SIG-M5 treated with dmso at 0.1 percent for 504 hours (cell line): ENCODE measurements around the gene WDR26.

Experiments used
- DNase-seq: peaks from one replicate; lab custom pipeline; 2025; ENCODE audit not compliant: unreplicated experiment; lab: John Stamatoyannopoulos, UW

Gene WDR26

DNA sequence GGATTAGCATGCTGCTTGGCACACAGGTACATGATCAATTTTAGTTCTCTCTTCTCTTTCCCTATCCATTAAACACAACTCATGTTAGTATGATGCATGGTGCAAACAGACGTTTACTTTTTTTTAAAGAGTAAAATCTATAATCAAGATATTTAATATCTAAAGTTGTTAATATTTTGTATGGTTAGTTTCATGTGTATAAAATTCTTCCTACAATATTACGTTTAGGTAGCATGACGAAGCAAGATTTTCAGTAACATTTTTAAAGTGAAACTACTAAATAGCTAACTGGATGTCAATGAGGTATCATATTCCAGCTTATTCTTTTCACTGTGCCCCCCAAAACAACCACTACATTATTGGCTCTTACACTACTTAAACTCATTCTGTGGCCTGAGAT is 41.3 kb downstream of the WDR26 start:
- no peak for DNase-seq

DNA sequence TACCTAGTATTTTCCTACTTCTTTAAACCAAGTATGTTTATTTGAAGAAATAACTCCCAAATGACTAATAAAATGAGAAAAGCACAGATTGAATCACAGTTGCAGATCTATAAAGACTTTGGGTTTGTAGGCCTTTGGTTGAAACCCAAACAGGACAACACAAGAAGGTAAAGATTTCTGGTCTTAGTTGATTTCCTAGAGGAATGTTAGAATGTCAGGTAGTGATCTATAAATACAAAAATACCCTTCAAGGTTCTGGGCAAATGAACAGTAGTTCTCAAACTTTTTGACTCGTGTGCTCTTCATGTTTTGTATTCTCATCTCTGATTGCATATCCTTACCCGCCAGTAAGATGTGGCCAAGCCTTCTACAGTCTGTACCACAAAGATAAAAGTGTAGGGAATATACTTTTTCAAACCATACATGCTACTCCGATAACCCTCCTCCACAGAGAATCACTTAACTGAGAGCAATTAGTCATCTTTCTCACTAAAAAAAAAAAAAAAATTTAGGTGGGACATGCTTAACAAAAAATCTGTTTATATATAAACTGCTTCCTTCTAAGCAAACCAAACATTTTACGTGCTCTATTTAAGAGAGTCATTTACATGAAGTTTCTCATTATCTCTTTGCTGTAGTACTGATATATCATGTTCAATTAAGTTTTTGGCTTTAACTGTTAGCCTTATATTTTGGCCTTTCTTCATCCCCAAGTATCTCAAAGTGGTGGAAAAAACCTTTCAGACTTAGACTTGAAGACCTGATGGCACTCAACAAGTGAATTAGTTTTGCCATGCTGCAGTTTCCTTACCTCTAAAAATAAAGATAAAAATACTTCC is 42.0 kb downstream of the WDR26 start:
- no peak for DNase-seq

DNA sequence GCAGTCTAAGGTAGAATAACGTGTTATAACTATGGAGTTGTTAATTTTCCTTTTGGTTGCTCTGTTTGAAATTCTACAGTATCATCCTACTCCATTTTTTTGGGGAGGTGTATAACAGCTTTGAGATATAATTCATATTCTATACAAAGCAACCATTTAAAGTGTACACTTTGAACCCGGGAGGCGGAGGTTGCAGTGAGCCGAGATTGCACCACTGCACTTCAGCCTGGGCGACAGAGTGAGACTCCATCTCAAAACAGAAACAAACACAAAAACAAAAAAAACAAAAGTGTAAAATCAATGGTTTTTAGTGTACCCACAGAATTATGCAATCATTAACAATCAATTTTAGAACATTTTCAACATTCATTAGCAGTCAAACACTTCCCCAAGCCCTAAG is 44.1 kb downstream of the WDR26 start:
- no peak for DNase-seq

DNA sequence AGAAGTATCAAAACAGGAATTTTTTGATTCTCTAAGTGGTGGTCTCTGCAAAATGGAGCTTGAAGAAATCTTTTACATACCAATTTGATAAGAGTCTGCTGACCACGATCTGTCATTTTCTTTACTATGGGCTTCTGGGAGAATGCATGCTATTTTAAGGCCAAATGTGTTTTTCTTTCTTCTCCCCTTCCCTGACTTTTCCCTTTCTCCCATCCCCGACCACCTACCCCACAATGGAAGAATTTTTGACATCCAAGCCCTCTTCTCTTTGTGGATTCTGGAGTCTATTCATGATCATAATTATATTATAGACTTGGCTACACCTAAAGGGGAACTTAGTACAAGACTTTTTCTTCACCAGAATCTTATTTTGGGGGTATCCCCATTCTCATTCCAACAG is 46.7 kb downstream of the WDR26 start:
- no peak for DNase-seq

DNA sequence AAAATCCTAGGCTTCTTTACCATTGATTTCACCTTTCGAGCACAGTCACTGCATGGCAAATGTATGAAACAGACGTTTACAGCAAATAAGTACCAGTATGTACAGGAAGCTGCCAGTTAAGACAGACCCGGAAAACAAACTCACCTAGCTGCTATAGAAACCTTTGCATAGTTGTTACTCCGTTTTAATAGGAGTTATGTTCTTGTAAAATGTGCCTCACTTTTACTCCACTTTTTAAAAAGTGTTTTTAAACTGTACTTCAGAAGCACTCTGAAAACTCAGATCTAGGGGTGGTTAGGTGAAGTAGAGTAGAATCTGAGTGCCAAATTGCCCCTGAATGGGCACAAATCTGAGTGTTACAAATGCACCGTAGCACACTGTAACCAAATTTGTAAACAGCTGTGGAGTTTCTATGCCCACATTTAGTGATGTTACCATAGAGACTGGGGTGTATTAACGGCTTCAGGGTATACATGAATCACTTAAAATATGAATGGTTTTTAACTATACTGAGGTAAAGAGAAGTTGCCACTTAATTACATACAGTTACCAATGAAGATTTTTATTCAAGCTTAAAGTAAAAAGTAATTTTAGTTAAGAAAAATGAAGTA is 47.2 kb downstream of the WDR26 start:
- no peak for DNase-seq

DNA sequence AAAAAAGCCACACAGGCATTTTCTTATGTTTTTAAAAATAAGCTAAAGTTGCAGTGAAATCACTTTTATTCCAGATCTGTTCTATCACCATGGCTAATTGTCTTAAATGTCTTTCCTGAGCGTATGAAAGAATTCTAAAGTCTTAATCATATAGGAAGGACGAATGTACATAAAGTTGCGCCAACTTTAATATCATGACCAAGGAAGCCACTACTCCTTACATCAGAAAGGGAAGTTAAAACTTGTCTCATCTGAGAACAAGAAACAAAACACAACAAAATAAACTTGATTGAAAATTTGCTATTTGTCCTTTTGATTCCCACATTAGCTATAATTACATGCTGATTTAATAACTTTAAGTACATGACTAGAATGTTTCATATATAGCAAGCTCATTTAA is 51.4 kb downstream of the WDR26 start:
- DNase-seq = peak; percentile 42

DNA sequence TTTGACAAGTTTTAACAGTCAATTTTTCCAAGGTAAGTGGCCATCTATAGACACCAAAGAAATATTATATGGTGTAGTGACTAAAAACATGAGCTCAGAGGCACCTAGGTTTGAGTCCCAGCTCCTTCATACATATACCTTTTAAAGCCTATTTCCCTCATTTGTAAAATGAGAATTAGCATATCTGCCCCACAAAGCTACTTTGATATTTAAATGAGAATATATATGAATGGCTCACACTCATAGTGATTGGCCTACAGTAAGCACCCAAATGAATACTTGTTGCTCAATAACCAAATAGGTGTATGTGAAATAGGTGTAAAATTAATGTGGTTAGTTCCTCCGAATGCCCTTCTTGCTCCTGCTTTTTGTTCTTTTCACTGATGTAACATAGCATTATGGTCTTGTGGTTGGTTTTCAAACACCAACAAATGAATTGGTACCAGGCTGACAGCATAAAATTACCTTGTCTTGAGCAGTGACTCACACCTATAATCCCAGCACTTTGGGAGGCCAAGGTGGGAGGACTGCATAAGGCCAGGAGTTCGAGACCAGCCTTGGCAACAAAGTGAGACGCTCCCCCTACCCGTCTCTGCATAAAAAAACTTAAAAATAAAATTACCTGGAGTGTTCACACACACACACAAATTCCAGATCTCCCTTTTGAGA is 52.6 kb downstream of the WDR26 start:
- no peak for DNase-seq

DNA sequence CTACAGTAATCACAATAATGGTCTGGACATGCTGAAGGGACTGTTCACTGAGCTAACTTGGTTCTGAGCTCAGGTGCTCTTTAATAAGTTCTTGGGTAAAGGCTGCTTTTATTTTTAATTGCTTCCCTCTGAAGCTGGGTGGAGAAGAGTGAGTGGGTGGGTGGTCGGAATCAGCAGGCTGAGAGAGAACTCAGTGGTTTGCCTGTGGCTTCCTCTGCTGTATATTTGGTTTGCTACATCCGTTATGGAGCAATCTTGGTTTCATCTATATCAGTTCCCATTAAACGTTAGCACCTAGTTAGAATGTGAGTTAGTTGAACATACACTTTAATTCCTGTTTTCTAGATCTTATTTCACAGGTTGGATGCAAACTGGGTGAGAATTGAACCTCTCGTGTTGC is 54.6 kb downstream of the WDR26 start:
- DNase-seq = peak; percentile 98

DNA sequence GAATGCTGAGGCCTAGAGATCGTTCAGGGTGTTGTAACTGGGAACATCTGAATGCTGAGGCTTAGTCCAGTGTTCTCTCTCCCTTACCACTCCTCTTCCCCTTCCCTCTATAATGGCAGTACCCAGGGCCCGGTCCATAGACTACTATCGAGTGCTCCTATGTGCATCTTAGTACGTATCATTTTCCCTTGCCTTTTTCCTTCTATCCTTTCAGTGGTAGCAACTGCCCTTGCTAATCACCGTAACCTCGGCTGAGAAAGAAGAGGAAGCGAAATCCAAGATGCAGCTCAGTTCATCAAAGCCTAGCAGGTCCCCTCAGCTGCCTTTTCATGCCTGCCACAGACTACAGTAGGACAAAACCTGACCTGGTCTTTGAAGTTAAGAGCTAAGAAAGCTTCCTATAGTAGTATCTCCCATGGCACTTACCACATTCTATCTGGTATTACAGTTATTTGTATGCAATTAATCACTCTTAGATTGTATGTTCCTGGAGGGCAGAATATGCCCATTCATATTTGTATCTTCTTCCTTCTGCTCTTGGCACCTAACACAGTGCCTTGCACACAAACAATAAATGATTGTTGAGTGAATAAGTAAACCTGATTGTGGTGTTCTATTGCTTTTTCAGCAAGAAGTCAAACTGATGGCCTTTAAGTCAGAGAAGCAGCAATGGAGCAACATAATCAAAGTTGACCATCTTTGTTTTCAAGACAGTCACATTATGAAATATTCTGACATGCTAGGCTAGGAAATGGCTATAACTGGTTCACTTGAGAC is 55.6 kb downstream of the WDR26 start:
- DNase-seq = peak; percentile 91

DNA sequence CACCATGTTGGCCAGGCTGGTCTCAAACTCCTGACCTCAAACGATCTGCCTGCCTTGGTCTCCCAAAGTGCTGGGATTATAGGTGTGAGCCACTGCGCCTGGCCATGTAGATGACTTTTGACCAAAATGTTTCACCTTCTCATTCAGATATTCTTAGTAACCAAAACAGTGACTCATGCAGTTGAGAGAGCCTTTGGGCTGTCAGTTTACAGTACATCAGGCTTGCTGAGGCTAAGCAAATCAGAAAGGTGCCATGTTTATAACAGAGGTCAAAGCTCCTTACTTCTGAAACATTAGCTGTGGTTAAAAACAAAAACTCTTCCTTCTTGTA is 57.0 kb downstream of the WDR26 start:
- DNase-seq = peak; percentile 69

DNA sequence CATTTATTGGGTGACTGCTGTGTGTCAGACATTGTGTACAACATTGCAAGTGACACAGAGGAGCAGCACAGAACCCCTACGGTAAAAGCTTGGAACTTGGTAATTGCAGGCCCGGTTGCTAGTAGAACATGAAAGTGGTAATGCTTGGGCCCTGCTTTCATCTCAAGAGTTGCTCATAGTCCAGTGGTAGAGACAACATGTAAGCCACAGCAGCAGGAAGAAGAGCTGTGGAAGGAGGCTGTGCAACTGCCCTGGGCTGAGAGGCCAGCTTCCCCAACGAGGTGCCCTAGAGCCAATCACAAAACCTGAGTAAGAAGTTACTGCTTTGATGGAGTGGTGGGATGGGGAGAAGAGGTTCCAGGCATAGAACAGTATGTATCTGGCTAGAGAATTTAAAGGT is 59.5 kb downstream of the WDR26 start:
- DNase-seq = no peak

DNA sequence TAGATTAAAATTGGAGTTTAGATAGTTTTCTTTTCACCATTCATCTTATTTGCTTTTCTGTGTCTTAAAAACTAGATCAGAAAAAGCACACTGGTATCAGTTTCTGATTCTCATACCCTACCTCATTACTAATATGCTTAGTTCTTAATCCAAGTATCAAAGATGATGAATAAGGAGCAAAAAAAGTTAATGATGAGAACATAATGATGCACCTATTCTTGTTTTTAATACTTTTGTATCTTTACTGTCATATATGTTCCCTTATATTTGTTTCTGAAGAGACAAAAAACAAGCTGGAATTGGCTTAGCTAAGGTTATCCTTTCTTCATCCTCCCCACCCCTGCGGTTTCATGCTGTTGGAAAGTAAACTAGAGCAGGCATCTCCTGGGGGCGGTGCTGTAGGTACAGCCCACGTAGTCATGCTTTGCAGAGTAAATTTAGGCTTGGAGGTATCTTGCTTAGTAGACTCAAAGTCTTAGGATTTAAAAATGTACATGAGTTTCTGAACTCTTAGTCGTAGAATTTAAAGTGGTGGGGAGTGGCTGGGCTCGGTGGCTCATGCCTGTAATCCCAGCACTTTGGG is 61.5 kb downstream of the WDR26 start:
- DNase-seq = no peak

DNA sequence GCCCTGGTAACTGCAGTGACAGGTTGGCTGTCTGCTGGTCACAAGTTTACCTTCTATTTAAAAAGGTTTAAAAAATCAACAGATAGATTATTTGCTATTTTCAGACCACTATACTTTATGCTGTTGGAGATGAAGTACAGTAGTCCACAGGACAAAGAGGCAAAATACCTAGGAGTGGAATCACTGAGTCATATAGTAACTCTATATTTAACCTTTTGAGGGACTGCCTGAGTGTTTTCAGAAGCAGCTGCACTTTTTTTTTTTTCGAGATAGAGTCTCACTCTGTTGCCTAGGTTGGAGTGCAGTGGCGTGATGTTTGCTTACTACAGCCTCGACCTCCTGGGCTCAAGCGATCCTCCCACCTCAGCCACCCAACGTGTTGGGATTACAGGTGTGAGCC is 66.2 kb downstream of the WDR26 start:
- no peak for DNase-seq

DNA sequence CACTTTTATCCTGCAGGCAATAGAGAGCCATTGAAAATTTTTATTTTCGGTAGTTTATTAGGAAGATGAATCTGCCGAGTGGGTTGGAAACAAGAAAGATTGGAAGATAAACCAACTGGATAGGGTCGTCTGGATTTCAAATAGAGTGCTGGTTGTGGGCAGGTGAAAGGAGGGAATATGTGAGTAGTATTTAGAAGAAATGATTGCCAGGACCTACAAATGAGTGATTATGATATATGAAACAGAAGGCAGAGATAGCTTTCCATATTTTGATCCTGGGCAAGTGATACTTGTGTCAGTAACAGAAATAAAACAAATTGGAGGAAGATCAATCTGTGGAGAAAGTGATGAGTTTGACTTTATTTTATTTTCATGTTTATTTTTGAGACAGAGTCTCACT is 75.4 kb downstream of the WDR26 start:
- DNase-seq = peak; percentile 49

DNA sequence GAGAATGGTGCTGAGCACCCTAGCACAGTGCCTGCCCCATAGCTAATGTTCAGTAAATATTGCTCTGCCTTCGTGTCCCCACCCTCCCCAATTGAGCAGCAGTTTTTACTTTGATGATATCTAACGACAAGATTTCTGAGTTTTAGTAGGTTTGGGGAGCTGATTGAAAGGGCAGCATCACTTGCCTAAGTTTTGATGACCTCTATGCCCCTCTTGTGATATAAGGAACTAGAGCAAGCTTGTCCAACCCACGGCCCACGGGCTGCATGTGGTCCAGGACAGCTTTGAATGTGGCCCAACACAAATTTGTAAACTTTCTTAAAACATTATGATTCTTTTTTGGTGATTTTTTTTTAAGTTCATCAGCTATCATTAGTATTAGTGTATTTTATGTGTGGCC is 76.4 kb downstream of the WDR26 start:
- no peak for DNase-seq

DNA sequence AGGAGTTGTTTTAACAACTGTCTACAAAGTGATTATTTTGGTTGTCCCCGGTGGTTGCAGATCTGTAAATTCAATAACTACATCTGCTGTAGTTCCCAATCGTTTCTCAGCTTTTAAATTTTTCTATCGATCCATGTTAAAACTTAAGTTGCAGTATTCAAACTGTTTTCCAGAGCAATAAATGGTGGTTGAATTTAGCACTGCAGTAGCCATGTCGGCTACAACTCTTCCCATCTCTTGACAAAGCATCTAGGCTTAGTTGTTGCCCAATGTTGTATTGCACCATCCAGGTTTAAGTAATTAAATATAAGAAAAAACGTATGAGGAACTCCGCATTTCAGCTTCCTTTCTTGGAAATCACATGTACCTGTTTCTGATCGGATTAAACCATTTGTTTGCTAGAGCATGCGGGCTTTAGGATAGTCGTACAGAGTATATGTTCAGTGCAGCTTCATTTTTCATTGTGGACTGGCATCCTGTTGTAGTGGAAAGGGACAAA is 76.9 kb downstream of the WDR26 start:
- peak; percentile 96 for DNase-seq

DNA sequence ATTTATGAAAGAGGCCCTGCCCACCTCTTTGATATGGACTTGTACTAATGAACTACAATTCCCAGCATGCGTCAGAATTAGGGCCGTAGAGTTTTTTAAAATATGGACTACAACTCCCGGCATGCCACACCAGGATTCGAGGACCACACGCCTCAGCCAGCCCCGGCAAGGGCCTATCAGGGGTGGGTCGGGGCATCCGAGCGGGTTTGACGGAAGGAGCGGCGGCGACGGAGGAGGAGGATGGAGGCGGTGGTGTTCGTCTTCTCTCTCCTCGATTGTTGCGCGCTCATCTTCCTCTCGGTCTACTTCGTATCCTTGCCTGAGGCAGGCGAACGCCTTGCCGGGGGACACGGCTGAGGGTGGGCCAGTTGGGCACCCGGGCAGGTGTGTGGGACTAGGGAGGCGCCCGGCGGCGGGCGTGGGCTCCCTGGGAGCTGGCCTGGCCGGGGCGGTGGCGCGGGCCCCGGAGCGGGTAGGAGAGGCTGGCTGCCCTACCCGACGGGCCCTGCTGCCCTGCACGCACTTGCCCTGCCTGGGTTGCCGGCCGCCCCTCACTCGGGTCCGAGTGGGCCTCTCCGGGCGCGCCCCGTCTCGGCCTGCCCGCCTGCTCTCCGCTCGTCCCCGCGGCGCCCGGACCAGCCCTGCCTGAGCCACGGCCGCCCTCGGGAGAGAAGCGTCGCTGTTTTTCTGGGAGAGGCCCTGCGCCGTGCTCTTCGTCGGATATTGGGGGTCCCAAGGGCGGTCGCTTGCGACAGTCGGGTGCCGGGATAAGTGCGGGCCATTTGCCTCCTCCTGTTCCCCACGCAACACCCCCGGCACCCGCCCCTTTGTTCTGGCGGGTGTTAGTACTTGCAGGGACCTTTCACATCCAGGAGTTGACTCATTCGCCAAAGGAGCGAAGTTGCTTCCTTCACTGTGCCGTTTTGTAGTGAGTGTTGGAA is 77.6 kb downstream of the WDR26 start, which contains the start of gene CNIH4:
CNIH4 (plus strand) TSS at position 195 of the 941 bp plus-strand sequence; CDS start at position 241, 46 bp downstream.
- DNase-seq = peak; percentile 99

DNA sequence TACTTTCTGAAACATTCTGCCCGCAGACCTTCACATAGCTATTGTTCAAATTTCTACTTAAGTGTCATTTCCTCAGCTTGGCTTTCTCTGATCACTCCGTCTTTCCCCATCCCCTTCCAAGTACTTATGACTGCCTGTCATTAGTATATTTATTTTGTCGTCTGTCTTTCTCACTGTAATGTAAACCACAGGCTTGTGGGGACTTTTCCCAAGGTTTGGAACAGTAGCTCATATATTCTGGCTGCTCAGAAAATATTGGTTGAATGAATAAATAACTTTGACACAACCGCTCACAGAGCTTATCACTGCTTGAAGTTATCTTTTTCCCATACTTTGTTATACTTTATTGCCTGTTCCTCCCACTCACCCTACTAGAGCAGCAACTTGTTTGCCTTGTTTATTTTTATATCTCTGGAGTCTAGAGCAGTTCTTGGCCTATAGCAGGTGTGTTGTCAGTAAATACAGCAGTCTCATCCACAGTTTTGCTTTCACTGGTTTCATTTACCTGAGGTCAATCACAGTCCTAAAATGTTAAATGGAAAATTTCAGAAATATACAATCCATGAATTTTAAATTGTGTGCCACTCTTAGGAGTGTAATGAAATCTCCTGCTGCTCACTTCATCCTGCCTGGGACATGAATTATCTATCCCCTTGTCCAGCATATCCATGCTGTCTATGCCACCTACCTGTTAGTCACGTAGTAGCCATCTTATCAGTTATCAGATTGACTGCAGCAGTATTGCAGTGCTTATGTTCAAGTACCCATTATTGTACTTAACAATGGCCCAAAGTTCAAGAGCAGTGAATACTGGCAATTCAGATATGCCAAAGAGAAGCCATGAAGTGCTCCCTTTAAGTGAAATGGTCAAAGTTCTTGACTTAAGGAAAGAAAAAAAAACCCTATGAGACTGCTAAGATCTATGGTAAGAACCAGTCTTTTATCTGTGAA is 80.3 kb downstream of the WDR26 start:
- no peak for DNase-seq
